GM19238 (cell line): ENCODE results near the gene SYPL2.
A peak's percentile ranks its signal among the peaks of the same experiment; 100 is the strongest.
"Not testable (repeated sequence)": the region's sequence is repeated elsewhere in the genome, so short reads cannot be mapped to it uniquely, and the experiment has no call there.

ENCODE experiments used
- DNase-seq: peaks from one replicate; pipeline ENCODE4 v3.0.0; 2011; ENCODE audit warnings: low spot score; ENCODE audit not compliant: insufficient read length

SYPL2 gene

DNA sequence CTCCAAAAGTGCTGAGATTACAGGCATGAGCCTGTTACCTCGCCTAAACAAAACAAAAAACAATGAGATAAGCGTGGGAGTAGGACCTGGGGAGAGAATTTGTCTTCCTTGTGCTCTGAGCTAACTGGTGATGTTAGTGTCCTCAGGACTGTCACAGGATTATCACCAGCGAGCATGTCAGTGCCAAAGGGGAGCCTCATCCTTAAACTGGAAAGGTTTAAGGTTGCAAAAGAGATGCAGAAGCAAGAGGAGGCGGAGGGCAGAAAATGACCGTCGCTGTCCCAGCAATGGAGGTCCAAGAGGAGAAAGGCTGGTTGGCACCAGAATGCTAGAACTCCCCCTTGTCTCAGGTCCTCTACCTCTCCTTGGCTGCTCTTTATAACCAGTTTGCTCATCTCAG, 3.9 kb downstream of the SYPL2 start:
- DNase-seq: no peak

GRCh38 chr1:109472779-109473178, 6.4 kb downstream of the SYPL2 start:
- DNase-seq: no peak

- DNase-seq: not testable (repeated sequence)
Observed at GRCh38 chr1:109473284-109474057, 7.1 kb downstream of the SYPL2 start.

DNA sequence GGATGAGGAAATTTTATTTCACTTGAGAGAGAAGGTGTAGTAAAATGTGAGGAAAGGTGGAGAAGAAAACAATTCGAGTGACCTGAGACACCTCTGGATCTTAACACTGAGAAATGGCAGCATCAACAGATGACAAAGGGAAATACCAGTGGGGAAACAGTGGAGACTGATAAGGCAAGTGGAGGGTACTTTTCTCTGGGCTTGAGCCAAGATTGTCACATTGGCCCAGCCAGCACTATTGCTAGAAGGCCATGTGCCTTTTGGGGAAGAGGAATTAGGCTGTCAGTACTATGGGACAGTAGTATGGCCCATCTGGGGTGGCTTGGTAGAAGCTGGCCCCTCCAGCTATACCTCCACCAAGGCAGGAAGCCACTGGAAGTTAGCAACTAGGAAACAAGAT, 8.4 kb downstream of the SYPL2 start:
- DNase-seq: no peak

GRCh38 chr1:109475261-109475660, 8.9 kb downstream of the SYPL2 start:
- no peak for DNase-seq

DNA sequence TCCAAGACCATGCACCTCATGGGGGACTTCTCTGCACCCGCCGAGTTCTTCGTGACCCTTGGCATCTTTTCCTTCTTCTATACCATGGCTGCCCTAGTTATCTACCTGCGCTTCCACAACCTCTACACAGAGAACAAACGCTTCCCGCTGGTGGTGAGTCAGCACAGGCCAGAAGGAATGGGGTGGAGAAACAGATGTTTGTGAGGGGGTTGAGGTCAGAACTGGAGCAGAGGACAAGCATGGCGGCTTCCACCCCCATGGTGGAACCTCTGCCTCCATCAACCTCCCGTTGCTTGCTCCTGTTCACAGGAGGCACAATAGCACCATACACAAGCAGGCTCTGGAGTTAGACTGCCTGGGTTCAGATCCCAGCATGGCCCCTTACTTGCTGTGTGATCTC, 10.5 kb downstream of the SYPL2 start:
- no peak for DNase-seq

DNA sequence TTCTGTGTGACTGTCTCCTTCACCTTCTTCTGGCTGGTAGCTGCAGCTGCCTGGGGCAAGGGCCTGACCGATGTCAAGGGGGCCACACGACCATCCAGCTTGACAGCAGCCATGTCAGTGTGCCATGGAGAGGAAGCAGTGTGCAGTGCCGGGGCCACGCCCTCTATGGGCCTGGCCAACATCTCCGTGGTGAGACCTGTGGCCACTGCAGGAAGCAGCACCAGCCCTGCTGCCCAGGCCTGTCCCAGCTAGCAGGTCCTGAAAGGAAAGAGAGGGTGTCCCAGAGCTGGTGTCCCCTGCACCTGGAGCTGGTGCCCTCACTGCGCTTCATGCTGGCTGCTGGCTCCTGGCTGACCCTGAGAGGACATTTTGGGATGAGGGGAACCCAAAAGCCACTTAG, 11.5 kb downstream of the SYPL2 start:
- no peak for DNase-seq

DNA sequence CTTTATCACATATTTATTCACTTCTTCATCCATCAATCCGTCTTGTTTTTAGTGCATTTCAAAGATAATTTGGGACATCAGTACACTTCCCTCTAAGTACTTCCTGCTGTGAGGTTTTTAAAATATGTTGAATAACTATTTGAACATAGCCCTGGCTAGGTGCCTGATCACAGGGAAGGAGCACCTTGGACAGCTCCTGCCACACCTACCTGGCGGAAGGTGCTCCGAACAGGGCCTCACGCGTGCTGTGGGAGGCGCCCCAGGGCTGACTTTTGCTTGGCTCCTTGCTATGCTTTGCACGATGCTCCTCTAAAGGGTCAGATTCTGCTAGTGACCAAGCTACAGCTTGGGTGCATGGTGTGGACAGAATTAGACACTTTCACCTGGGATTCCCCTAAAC, 12.5 kb downstream of the SYPL2 start:
- no peak for DNase-seq

GRCh38 chr1:109479311-109479710, 13.0 kb downstream of the SYPL2 start:
- DNase-seq: no peak

- no peak for DNase-seq
Observed at GRCh38 chr1:109479901-109480300, 13.6 kb downstream of the SYPL2 start.

DNA sequence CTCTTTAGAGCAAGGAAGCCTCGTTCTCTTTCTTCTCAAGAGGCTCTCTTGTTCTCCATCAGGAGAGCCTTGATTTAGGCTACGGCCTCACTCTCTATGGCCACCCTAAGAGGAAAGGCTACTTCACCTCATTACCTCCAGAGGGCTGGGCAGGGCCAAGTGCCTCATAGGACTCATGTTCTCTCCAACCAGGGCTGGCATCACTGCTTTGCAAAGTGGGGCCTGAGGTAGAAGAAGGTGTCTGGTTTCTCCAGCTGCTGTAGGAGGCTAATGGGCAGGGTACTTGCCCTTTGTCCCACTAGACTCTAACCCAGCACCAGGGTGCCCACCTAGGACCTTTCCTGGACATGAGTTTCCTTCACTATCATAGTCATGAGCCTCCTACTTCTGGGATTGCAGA, 15.3 kb downstream of the SYPL2 start:
- no peak for DNase-seq

GRCh38 chr1:109482242-109482641, 15.9 kb downstream of the SYPL2 start:
- DNase-seq: no peak

- no peak for DNase-seq
Observed at GRCh38 chr1:109482791-109483671, 16.7 kb downstream of the SYPL2 start.

GRCh38 chr1:109483672-109484518, 17.5 kb downstream of the SYPL2 start, which contains the start of gene ATXN7L2:
ATXN7L2 (plus strand) TSS chr1:109483905; CDS start chr1:109483954, 49 bp downstream.
- peak; percentile 98 for DNase-seq

DNA sequence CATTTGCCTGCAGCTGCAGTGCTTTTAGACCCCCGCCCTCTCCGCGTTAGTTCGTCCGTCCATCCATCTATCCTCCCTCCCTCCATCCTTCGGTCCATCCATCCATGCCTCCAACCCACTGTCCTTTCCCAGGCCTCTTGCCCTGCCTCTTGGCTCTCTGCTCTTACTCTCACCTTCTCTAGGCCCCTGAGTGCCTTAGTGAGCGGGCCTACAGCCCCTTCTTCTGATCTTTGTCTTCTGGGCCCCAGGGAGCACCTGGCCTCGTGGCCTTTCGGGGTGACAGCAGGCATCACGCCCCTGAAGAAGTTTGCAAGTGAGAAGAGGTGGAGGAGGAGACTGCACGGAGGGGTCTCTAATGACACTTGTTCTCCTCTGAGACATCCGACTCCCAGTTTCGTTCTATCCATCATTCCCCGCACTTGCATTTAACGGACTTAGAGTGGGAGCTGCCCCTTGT, 18.2 kb downstream of the SYPL2 start:
- DNase-seq: no peak

DNA sequence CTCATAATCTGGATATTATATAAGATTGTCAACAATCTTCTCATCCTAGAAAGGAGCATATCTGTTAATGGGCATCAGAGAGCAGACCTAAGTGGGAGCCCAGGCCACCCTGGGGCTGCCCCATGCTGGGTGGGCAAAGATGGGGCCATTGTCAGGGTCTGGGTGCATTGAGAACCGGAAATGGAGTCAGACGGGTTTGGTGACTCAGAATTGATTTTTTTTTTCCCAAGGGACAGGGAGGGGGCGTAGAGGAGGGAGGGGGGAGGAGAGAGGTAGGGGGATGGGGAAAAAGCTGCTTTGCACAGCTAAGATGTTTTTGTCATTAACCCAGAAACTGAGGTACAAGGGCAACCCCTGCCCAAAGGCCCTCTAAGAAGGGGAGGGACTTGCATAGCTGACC, 18.7 kb downstream of the SYPL2 start:
- DNase-seq: no peak

DNA sequence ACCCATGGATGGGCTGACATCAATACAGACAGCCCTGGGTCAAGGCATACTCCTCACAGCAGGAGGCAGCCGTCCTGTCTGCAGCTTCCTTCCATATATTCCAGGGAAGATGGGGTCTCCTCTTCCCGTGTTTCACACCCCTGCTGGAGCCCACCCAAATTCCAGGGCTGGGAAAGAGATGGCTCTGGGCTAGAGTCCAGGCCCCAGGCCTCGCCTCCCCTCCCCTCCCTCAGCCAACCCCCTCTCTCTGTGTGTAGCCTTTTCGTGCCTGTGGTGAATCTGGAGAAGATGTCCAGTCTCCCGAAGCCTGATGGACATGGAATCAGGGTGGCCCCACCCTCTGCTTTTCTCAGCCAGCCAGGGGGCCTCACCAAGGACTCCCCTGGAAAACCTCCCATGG, 20.9 kb downstream of the SYPL2 start:
- DNase-seq: no peak

GRCh38 chr1:109488201-109488600, 21.9 kb downstream of the SYPL2 start:
- DNase-seq: no peak

DNA sequence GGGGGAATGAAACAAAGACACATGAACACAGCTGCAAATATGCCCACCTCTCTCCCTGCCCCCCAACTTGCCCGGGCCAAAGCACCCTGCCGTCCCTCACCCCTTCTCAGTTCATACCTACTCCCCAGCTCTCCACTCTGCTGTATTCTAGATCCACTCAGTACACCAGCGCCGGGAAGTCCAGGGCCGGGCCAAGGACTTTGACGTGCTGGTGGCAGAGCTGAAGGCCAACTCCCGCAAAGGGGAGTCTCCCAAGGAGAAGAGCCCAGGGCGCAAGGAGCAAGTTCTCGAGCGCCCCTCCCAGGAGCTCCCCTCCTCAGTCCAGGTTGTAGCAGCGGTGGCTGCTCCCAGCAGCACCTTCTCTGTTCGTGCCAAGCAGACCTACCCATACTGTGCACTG, 22.4 kb downstream of the SYPL2 start:
- no peak for DNase-seq

- peak; percentile 56 for DNase-seq
Observed at GRCh38 chr1:109490029-109490933, 23.9 kb downstream of the SYPL2 start.

DNA sequence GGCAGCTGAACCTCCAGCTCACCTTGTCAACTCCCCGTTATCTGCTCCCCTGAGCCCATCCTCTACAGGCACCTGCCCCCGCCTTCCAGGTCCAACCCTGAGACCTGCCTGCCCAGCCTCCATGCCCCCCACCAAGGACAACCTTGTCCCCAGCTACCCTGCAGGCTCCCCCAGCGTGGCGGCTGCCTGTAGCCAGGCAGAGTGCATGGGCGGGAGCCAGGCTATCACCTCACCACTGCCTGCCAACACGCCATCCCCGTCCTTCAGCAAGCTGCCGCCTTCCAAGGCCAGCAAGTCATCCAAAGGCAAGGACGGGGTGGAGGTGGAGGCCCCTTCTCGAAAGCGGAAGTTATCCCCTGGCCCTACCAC, 24.6 kb downstream of the SYPL2 start:
- DNase-seq: no peak
